ENCODE results near the gene HOXA11. TPM values are rescaled to one million over a fixed set of nuclear protein-coding genes. Genes with fewer than 3 reads are reported as not detected.

Gene HOXA11
- total RNA-seq, 1 experiment from 2014 or later: not detected

GRCh38 chr7:27215356-27215755 is 30.3 kb upstream of the HOXA11 start:
- H2BK5ac ChIP-seq (ENCODE audit: insufficient read length, low read length): no peak overlapping the region
- Mint-ChIP-seq H3K27me3 (ENCODE audit: low read depth) (peaks cover 100% of the 10 kb centered on the region), H3K4me3 (no peak overlapping the region), H3K27ac (no peak overlapping the region), H3K4me1 (peaks cover 16 to 29% of the 10 kb centered on the region in 2 experiments), H3K9me3 (peaks cover 0 to 3% of the 10 kb centered on the region in 2 experiments; a peak in 2 of 5 replicates), H3K36me3 (ENCODE audit: insufficient read depth in 1 of 3, low read depth in 3 of 3) (no peaks in the 10 kb centered on the region)
- H3K4ac ChIP-seq (ENCODE audit: low read depth, low read length): no peak overlapping the region
- no peaks in the 10 kb centered on the region for H3K9me3 ChIP-seq (ENCODE audit: control insufficient read depth, low read depth, low read length)
- no peak overlapping the region for H4K8ac ChIP-seq (replicated peaks; ENCODE audit: insufficient read length, low read depth, low read length)
- no peak overlapping the region for H4K91ac ChIP-seq (ENCODE audit: insufficient read length, low read depth, low read length)
- H2BK20ac ChIP-seq (ENCODE audit: low read depth, low read length, poor library complexity, severe bottlenecking): no peak overlapping the region
- no CpG with 5 or more reads among the region's 2 CpGs for WGBS (ENCODE audit: extremely low coverage, insufficient read length, low lambda C conversion rate)
- no peak overlapping the region for H3K56ac ChIP-seq (ENCODE audit: insufficient read length, low read depth, low read length)
- no peak overlapping the region for H3K23ac ChIP-seq (ENCODE audit: insufficient read length, low read depth, low read length)
- no peak overlapping the region for H3K18ac ChIP-seq (ENCODE audit: insufficient read length, low read depth, low read length)
- no peak overlapping the region for H3K4me2 ChIP-seq (ENCODE audit: insufficient read depth, insufficient read length, low read length)
- H3K9ac ChIP-seq (ENCODE audit: extremely low read depth, insufficient read length, low read length): no peak overlapping the region
- no peak for TF ChIP-seq CTCF (conservative IDR thresholded peaks at IDR 0.05)
- H3T11ph ChIP-seq (ENCODE audit: low read length): no peak overlapping the region
- no peak overlapping the region for H2BK120ac ChIP-seq (ENCODE audit: low read depth, low read length, poor library complexity, severe bottlenecking)
- H4K5ac ChIP-seq (ENCODE audit: insufficient read length, low read depth, low read length): no peak overlapping the region
- H3K79me1 ChIP-seq (ENCODE audit: insufficient read depth, low read depth, low read length, poor library complexity, severe bottlenecking): no peaks in the 10 kb centered on the region
- H3K27ac ChIP-seq (ENCODE audit: insufficient read length, low read depth, low read length): no peak overlapping the region
- H3K79me2 ChIP-seq (ENCODE audit: insufficient read depth, low read length): no peaks in the 10 kb centered on the region
- peaks cover 8% of the 10 kb centered on the region for H3K23me2 ChIP-seq (ENCODE audit: insufficient read length, low read depth, low read length, poor library complexity, severe bottlenecking)
- H2BK12ac ChIP-seq (ENCODE audit: insufficient read length, low read depth, low read length): no peak overlapping the region
- DNase-seq: no peak
- H2AFZ ChIP-seq (ENCODE audit: low read length): no peak overlapping the region
- H2AK5ac ChIP-seq (ENCODE audit: insufficient read length, low read length): no peak overlapping the region
- no peaks in the 10 kb centered on the region for H4K20me1 ChIP-seq (ENCODE audit: control insufficient read depth, insufficient read depth, insufficient read length)
- peaks cover 86% of the 10 kb centered on the region for H3K27me3 ChIP-seq (ENCODE audit: insufficient read depth, low read length)
- no peak overlapping the region for H2BK15ac ChIP-seq (ENCODE audit: low read depth, low read length)
- no peak overlapping the region for H3K14ac ChIP-seq (ENCODE audit: insufficient read depth, low read length)
- H3K4me1 ChIP-seq (ENCODE audit: insufficient read depth, low read length): no peaks in the 10 kb centered on the region; the same call in 1 of the 2 replicates

Data from H9 (cell line).